ENCODE data around the gene PYDC2. TPM values are rescaled to one million over a fixed set of nuclear protein-coding genes. Genes with fewer than 3 reads are reported as not detected.

Gene PYDC2
- total RNA-seq, 1 experiment from 2014 or later: not detected

DNA sequence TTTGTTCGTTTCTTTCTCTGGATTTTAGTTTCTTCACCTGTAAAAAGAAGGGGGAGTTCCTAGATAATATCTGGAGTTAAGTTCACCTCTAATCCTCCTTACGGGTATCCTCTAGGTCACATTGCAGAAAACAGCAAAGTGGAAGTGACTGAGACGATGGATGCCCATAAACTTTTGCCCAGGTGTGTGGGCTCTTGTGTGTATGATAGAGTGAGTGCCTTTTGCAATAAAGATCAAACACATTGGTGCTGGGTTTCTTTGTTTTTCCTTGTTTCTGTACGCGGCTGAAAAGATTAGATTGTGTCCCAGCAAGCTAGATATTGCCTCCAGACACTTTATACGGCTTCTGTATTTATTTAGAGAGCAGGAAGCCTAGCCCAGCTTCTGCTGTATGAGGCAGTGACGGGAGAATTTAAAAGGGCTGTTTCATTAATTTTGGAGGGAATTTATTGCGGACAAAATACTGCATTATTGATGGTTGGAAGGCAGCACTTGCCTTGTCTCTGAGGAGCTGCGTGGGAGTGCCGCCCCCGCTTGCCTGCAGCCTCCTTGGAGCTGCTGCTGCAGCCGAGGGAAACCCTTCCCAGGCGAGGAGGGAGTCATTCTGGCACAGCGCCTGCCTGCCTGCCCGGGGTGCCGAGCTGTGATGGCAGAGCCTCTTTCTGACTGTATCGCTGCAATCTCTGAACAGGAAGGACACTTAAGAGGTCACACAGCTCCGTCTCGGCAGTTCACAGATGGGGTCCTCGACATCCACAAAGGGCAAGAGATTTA, 38.5 kb downstream of the PYDC2 start (continued):
- TF ChIP-seq, protein P1, sequence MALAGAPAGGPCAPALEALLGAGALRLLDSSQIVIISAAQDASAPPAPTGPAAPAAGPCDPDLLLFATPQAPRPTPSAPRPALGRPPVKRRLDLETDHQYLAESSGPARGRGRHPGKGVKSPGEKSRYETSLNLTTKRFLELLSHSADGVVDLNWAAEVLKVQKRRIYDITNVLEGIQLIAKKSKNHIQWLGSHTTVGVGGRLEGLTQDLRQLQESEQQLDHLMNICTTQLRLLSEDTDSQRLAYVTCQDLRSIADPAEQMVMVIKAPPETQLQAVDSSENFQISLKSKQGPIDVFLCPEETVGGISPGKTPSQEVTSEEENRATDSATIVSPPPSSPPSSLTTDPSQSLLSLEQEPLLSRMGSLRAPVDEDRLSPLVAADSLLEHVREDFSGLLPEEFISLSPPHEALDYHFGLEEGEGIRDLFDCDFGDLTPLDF (CRISPR knock-in tag; IDR thresholded peaks at IDR 0.05): no peak

DNA sequence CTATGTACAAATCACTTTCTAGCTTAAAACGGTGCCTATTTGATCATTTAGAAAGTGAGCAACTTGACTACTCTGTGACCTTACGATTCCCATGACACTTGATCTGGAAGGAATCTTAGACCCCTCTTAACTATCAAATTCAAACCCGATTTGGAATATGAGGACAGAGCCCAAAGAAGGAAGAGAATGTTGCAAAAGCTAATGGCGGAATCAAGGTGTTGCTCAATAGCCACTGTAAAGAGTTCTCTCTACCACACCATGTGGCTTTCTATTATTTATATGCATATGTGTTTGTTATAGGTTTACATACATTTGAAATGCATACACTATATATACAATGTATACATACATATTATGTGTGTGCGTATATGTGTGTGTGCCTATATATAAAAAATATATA, 39.9 kb downstream of the PYDC2 start:
- Mint-ChIP-seq H3K9me3 (peaks cover 2% of the 10 kb centered on the region; the same call in 1 of the 2 replicates), H3K27me3 (ENCODE audit: low read depth) (no peaks in the 10 kb centered on the region), H3K4me1 (peaks cover 35% of the 10 kb centered on the region), H3K27ac (no peak overlapping the region), H3K4me3 (no peak overlapping the region), H3K36me3 (no peaks in the 10 kb centered on the region)
- ATAC-seq (no peak), DNase-seq (ENCODE audit: low spot score) (no peak)
- TF ChIP-seq GABPB1 (CRISPR knock-in tag; IDR thresholded peaks at IDR 0.05) (no peak), IRF2 (CRISPR knock-in tag; IDR thresholded peaks at IDR 0.05; ENCODE audit: borderline replicate concordance, low read depth) (no peak), ETV6 (CRISPR knock-in tag; IDR thresholded peaks at IDR 0.05) (no peak)
- TF ChIP-seq, protein P2, sequence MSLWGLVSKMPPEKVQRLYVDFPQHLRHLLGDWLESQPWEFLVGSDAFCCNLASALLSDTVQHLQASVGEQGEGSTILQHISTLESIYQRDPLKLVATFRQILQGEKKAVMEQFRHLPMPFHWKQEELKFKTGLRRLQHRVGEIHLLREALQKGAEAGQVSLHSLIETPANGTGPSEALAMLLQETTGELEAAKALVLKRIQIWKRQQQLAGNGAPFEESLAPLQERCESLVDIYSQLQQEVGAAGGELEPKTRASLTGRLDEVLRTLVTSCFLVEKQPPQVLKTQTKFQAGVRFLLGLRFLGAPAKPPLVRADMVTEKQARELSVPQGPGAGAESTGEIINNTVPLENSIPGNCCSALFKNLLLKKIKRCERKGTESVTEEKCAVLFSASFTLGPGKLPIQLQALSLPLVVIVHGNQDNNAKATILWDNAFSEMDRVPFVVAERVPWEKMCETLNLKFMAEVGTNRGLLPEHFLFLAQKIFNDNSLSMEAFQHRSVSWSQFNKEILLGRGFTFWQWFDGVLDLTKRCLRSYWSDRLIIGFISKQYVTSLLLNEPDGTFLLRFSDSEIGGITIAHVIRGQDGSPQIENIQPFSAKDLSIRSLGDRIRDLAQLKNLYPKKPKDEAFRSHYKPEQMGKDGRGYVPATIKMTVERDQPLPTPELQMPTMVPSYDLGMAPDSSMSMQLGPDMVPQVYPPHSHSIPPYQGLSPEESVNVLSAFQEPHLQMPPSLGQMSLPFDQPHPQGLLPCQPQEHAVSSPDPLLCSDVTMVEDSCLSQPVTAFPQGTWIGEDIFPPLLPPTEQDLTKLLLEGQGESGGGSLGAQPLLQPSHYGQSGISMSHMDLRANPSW (CRISPR knock-in tag; conservative IDR thresholded peaks at IDR 0.05; ENCODE audit: low read depth): no peak
- TF ChIP-seq, protein P3, sequence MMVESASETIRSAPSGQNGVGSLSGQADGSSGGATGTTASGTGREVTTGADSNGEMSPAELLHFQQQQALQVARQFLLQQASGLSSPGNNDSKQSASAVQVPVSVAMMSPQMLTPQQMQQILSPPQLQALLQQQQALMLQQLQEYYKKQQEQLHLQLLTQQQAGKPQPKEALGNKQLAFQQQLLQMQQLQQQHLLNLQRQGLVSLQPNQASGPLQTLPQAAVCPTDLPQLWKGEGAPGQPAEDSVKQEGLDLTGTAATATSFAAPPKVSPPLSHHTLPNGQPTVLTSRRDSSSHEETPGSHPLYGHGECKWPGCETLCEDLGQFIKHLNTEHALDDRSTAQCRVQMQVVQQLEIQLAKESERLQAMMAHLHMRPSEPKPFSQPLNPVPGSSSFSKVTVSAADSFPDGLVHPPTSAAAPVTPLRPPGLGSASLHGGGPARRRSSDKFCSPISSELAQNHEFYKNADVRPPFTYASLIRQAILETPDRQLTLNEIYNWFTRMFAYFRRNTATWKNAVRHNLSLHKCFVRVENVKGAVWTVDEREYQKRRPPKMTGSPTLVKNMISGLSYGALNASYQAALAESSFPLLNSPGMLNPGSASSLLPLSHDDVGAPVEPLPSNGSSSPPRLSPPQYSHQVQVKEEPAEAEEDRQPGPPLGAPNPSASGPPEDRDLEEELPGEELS (CRISPR knock-in tag; IDR thresholded peaks at IDR 0.05): no peak
- ChIA-PET CTCF (no interaction called here), POLR2A (no interaction called here)

DNA sequence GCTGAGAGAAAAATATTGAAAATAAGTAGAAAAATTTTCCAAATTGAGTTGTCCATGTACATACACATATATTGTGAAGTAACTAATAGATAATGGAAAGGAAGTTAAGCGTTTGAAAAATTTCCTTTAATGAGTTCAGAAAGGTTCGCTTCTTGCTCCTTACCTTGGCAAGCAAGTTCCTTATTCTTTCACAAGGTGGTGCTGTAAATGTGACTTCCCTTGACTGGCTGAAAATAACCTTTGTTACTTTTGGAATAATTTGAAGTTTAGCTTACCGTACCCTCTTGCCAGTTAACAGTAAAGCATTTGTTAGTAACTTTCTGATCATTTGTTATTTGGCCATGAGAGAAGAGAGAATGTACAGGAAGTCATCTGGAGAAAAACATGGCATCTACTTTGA, 41.6 kb downstream of the PYDC2 start:
- ATAC-seq (peak; percentile 66), DNase-seq (ENCODE audit: low spot score) (no peak)
- Mint-ChIP-seq H3K27ac (peak overlapping the region; percentile 92), H3K4me1 (peaks cover 35% of the 10 kb centered on the region), H3K4me3 (no peak overlapping the region), H3K27me3 (ENCODE audit: low read depth) (no peaks in the 10 kb centered on the region), H3K36me3 (no peaks in the 10 kb centered on the region), H3K9me3 (peaks cover 10% of the 10 kb centered on the region; the same call in 1 of the 2 replicates)
- TF ChIP-seq, protein P4, sequence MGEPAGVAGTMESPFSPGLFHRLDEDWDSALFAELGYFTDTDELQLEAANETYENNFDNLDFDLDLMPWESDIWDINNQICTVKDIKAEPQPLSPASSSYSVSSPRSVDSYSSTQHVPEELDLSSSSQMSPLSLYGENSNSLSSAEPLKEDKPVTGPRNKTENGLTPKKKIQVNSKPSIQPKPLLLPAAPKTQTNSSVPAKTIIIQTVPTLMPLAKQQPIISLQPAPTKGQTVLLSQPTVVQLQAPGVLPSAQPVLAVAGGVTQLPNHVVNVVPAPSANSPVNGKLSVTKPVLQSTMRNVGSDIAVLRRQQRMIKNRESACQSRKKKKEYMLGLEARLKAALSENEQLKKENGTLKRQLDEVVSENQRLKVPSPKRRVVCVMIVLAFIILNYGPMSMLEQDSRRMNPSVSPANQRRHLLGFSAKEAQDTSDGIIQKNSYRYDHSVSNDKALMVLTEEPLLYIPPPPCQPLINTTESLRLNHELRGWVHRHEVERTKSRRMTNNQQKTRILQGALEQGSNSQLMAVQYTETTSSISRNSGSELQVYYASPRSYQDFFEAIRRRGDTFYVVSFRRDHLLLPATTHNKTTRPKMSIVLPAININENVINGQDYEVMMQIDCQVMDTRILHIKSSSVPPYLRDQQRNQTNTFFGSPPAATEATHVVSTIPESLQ (CRISPR knock-in tag; IDR thresholded peaks at IDR 0.05): no peak
- TF ChIP-seq, protein P5, sequence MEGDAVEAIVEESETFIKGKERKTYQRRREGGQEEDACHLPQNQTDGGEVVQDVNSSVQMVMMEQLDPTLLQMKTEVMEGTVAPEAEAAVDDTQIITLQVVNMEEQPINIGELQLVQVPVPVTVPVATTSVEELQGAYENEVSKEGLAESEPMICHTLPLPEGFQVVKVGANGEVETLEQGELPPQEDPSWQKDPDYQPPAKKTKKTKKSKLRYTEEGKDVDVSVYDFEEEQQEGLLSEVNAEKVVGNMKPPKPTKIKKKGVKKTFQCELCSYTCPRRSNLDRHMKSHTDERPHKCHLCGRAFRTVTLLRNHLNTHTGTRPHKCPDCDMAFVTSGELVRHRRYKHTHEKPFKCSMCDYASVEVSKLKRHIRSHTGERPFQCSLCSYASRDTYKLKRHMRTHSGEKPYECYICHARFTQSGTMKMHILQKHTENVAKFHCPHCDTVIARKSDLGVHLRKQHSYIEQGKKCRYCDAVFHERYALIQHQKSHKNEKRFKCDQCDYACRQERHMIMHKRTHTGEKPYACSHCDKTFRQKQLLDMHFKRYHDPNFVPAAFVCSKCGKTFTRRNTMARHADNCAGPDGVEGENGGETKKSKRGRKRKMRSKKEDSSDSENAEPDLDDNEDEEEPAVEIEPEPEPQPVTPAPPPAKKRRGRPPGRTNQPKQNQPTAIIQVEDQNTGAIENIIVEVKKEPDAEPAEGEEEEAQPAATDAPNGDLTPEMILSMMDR (IDR thresholded peaks at IDR 0.05): 0 out of 2 replicates have a peak, but pooled peaks have one; percentile 27
- ChIA-PET POLR2A (no interaction called here), CTCF (interaction anchor here (1.0 kb wide), 1 partner anchor 307 kb away, joined by 3 read pairs; no protein-coding TSS in a partner anchor)

DNA sequence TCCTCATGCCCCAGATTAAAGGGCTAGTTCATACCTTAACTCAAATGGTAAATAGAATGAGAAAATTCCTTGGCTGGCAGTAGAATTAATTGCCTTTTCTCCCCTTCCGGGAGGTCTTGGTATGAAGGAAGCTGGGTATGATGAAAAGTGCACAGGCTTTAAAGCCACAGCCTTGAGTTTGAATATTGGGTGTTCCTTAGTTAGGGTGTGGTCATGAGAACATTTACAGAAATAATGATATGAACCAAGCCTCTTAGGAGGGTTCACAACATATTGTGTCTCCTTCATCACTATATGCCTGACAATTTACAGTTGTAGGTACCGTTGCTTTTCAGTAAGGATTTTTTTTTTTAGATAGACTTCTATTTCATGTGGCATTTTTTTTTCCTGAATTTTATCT, 48.1 kb downstream of the PYDC2 start:
- CTCF ChIA-PET: no interaction called here
- no peak for ATAC-seq
- TF ChIP-seq, protein P1 (CRISPR knock-in tag; IDR thresholded peaks at IDR 0.05): no peak
- TF ChIP-seq KAT7 (CRISPR knock-in tag; IDR thresholded peaks at IDR 0.05; ENCODE audit: borderline replicate concordance) (no peak), ZBTB21 (CRISPR knock-in tag; IDR thresholded peaks at IDR 0.05; ENCODE audit: borderline replicate concordance) (no peak), TEAD4 (CRISPR knock-in tag; IDR thresholded peaks at IDR 0.05) (no peak), ZNF138 (CRISPR knock-in tag; conservative IDR thresholded peaks at IDR 0.05) (no peak), ZNF232 (CRISPR knock-in tag; IDR thresholded peaks at IDR 0.05) (no peak), OVOL2 (CRISPR knock-in tag; IDR thresholded peaks at IDR 0.05; ENCODE audit: borderline replicate concordance) (no peak)
- TF ChIP-seq, protein P2 (CRISPR knock-in tag; conservative IDR thresholded peaks at IDR 0.05; ENCODE audit: low read depth): no peak

More for the DNA sequence above, 48.1 kb downstream of the PYDC2 start:
- peaks cover 10% of the 10 kb centered on the region; the same call in 1 of the 2 replicates for H3K9me3 Mint-ChIP-seq
- no peak overlapping the region for H3K4me3 Mint-ChIP-seq
- POLR2A ChIA-PET: no interaction called here
- DNase-seq (ENCODE audit: low spot score): no peak
- no peak overlapping the region for H3K27ac Mint-ChIP-seq
- no peaks in the 10 kb centered on the region for H3K27me3 Mint-ChIP-seq (ENCODE audit: low read depth)
- H3K36me3 Mint-ChIP-seq: no peaks in the 10 kb centered on the region
- H3K4me1 Mint-ChIP-seq: peaks cover 5% of the 10 kb centered on the region
